Measurements from ENCODE around the gene TRNT1.
A peak's percentile ranks its signal among the peaks of the same experiment; 100 is the strongest.

Gene TRNT1

DNA sequence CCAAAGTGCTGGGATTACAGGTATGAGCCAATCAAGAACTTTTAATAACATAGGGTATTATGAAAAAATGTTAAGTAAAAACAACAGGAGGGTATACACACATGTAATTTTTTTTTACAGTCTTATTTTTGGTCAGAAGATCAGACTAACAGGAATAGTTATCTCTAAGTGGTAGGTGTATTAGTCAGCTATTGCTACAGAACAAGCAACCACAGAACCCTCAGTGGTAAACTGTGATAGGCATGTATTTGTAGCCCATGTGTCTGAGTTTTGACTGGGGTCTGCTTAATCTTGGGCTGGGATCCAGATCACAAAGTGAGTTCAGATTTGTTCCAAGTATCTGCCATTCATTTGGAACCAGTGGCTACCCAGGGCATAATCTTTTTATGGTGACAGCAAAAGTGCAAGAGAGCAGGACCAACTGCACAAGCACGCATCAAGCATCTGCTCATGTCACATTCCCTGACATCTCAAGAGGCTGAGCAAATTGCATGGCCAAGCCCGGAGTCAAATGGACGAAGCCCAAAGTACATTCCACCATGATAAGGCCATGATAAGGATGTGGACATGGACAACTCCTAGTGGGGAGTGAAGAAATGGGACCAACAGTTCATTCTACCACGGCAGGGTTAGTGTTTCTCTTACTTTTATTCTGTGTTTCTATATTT, 13.6 kb upstream of the TRNT1 start:
- no peak for FAIRE-seq

DNA sequence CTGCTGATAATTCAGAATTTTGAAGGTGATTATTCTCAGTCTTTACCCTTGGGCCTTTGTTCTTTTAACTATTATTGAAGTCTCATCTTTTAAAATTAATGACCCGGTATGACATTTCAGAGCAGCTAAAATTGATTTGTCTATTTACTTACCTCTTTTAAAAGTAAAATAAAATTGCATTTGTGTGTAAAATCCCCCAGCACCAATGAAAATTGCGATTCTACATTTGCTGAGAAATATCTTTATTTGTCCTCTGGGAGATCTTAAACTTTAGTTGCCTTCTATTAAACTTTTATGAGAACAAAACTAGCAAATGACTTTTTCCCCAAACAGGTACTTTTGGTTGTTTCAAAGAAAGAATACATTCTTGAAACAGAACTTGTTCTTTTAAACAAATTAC, 9.1 kb upstream of the TRNT1 start:
- FAIRE-seq: no peak

GRCh38 chr3:3119393-3119851, 7.3 kb upstream of the TRNT1 start:
- FAIRE-seq: no peak

DNA sequence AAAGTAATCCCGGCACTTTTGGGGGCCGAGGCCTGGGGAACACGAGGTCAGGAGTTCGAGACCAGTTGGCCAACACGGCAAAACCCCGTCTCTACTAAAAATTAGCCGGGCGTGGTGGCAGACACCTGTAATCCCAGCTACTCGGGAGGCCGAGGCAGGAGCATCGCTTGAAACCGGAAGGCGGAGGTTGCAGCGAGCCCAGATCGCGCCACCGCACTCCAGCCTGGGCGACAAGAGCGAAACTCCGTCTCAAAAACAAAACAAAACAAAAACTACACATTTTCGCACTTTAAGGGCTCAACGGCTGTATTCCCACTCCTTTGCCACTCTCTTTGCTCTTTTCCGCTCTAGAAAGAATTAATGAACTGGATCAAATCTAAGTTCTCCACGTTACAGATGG, 763 bp upstream of the TRNT1 start:
- no peak for FAIRE-seq

- no peak for FAIRE-seq
These were observed 781 bp downstream of the TRNT1 start for GRCh38 chr3:3127432-3128010.

DNA sequence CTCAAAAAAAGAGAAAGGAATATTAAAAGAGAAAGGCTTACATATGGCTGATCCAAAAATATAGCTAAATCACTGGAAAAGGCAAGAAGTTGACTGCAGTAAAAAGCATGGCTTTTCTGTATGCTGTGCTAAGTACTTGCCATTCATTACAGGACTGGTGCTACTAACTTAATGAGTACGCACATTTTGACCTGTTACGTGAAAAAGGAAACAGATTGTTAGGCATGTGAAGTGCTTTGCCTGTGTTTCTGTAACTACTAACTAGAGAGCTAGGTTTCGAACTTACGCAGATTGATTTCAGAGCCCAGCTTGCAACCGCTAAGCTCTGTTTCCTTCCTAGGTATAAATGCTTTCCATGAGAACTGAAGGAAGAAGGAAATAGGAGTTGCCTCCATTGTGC, 2.8 kb downstream of the TRNT1 start:
- no peak for FAIRE-seq

GRCh38 chr3:3133500-3133899, 6.8 kb downstream of the TRNT1 start:
- FAIRE-seq: no peak

- FAIRE-seq: no peak
These were observed 8.2 kb downstream of the TRNT1 start for GRCh38 chr3:3134750-3135448.

- peak; percentile 65 for FAIRE-seq
These were observed 10.8 kb downstream of the TRNT1 start for GRCh38 chr3:3137526-3137925.

GRCh38 chr3:3141939-3142338, 15.2 kb downstream of the TRNT1 start:
- no peak for FAIRE-seq

- no peak for FAIRE-seq
These were observed 19.1 kb downstream of the TRNT1 start for GRCh38 chr3:3145831-3146230.

DNA sequence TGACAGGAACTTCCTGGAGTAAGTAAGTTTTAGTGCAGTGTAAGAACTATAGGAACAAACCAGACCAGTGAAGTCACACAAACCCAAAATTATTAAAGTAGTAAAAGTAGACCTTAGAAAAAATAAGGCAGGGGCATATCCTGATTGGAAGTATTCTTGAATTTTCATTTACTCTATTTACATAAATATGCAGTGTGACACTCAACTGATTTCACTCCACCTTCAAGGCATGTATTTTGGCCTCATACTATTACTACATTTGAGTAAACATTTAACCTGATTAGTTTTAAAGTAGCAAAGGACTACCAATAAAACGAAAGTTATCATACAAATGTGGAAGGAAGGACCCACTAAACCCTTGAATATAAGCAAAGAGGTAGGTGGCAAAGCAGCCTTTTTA, 22.8 kb downstream of the TRNT1 start:
- no peak for FAIRE-seq

- FAIRE-seq: no peak
These were observed 24.8 kb downstream of the TRNT1 start for GRCh38 chr3:3151513-3151912.

- no peak for FAIRE-seq
These were observed 28.3 kb downstream of the TRNT1 start for GRCh38 chr3:3154879-3155610.

DNA sequence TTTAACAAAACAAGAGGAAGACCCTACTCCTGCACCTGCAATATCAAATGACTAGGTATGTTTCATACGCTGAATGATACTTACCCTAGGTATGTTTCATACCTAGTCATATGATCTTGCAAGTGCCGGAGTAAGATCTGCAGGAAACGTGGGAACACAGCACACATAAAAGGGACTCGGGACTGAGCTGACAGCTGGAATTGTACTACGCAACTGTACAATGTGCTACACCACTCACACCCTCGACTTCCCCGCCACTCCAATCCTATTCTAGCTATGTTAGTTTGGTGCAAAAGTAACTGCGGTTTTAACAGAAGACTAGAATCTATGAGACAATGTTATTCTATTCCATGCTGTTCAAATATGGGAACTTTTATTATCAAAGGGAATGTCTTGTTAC, 30.7 kb downstream of the TRNT1 start:
- FAIRE-seq: no peak

DNA sequence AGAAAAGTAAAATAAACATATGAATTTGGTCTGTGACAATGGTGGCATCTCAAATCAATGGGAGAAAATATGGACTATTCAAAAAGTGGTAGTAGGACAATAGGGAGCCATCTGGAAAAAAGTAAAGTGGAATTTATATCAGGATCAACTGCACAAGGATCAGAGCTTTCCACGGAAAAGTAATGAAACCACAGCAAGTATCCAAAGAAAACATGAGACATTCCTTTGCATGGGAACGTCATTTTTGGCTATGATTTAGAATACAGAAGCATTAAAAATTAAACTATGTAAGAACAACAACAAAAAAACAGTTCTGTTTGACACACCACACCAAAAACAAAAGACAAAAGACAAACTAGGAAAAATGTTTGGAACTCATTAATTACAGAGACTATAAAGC, 34.1 kb downstream of the TRNT1 start:
- no peak for FAIRE-seq

DNA sequence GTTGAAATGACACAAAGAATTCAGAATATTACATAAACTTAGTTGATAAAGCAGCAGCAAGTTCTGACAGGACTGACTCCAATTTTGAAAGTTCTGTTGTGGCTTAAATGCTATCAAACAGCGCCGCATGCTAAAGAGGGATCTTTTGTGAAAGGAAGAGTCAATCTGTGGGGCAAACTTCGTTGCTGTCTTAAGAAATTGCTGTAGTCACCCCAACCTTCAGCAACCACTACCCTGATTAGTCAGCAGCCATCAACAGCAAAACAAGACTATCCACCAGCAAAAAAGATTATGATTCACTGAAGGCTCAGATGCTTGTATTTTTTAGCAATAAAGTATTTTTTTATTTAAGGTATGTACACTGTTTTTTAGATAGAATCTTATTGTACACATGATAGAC, 38.5 kb downstream of the TRNT1 start:
- no peak for FAIRE-seq

DNA sequence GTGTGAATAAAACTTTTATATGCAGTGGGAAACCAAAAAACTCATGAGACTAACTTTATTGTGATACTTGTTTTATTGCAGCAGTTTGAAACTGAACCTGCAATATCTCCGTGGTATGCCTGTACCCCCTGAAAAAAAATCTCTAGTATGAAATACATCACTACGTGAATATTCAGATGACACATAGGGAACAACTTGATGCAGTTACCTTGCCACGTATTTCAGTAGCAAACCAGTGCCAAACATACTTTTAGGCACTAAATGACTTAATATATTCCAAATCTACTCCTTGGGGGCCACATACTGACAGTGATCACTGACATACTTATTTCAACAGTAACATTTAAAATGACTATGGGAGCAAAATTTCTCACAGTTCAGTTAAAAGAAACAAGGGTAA, 38.9 kb downstream of the TRNT1 start:
- FAIRE-seq: no peak

- FAIRE-seq: no peak
These were observed 44.3 kb downstream of the TRNT1 start for GRCh38 chr3:3170998-3171397.

DNA sequence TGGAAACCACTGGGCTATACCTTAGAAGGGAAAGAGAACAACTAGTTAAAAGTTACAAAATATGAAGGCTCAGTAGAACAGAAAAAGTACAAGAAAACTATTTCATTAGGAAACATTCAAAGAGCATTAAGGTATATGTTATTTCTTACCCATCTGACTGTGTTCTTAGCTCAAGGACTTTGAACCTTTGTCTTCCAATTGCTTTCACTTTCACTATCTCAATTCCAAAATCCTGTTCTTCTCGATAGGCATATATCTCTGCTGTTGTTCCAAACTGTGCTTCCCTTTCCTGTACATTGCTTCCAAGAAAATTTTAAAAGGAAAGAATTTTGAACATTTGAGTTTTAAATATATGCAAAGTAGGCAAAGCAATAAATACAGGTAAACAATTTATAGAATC, 45.9 kb downstream of the TRNT1 start:
- no peak for FAIRE-seq

DNA sequence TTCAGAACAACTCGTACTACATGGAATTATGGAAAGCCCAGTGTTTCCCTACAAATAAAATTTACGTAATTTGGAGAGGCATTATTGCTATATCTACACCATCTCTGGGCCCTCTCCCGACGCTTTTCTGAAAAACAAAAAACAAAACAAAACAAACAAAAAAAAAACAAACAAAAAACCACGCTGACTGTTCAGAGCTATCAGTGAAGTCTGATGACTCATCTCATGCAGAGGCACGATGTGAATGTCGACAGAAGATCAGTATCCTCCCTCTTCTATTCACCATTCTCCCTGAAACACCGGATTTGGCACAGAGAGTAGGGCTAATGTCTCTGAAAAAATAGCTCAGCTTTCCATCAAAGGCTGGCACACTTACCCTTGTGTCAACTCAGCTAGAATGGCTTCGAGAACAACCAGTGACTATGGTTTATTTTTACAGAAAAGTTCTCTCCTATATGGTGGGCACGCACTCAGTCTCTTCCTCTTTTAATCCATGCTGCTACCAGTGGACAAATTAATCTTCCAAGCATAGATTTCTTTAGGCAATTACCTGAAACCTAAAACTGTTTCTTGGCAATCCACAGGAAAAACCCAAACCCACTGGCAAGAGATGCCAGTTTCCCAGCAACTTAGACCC, 51.2 kb downstream of the TRNT1 start:
- no peak for FAIRE-seq

- FAIRE-seq: no peak
These were observed 52.0 kb downstream of the TRNT1 start for GRCh38 chr3:3178498-3179328.

All from colon (tissue), 2 donors.